ENCODE results near the gene IFI27.
A peak's percentile ranks its signal among the peaks of the same experiment; 100 is the strongest.

Gene IFI27

DNA sequence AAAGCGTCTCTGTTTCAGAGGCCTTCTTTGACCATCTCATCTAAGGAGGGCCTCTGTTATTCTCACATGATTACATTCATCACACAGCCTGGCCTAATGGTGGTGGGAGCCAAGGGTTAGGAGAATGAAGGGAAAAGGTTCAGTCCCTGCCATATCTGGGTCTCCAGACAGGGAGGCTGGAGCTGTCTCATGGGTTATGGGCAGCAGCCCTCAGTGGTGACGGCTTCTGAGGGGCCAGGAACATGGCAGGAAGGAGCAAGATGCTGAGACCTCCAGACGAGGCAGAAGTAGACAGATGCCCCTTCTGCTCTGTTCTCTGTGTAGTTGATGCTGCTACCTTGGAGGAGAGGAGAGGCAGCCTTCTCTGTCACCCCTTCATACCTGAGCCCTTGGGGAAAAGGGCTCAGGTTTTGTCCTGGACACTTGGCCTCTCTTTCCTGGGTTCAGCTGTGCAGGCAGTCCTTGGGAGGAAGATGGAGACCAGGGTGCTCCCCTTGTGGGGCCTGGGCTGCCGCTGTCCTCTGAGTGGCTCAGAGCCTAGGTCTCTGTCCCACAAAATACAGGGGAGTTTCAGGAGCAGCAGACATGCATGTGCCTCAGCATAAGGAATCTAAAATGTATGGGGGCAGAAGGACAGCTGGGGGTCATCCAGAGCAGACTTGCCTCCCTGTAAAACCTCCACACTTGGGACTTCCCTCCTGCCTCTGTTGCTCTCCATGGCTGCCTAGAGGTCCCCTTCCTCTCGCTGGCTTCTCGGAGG is 15.3 kb downstream of the IFI27 start:
- no peak for DNase-seq (ENCODE audit: low spot score)

DNA sequence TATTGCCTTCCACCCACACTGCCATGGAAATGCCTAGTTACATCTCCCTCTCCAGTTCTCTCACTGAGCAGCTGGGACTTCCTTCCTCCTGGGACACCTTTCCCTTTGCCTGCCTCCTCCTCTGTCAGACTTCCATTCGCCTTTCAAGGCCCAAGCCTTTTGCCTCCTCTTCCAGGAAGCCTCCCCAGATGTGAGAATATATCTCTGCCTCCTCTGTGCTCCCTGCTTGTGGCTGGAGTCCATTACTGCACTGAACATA is 15.8 kb downstream of the IFI27 start:
- no peak for DNase-seq (ENCODE audit: low spot score)

DNA sequence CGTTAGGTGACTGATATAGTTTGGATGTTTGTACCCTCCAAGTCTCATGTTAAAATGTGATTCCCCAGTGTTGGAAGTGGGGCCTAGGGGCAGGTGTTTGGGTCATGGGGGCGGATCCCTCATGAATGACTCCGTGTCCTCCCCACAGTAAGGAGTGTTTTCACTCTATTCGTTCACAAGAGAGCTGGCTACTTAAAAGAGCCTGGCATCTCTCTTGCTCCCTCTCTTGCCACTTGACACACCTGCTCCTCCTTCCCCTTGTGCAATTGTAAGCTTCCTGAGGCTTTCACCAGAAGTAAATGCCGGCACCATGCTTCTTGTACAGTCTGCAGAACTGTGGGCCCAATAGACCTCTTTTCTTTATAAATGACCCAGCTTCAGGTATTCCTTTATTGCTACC is 16.3 kb downstream of the IFI27 start:
- no peak for DNase-seq (ENCODE audit: low spot score)

DNA sequence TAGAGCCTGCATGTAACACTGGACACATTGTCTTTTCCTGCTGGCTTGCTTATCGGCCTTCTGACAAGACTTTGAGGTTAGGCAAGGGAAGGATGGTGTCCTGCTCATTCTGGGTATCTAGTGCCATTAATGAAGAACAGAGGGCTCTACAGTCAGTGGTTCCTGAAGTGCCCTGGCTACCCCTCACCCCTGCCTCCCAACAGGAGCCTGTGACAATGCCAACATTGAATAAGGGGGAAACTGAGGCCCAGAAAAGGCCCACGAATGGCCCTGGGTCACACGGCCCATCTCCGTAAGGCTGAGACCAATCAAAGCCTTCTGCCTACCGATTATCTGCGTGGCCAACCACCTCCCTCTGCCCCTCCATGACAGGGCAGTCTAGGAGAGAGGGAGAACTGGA is 16.8 kb downstream of the IFI27 start:
- DNase-seq (ENCODE audit: low spot score) = no peak

DNA sequence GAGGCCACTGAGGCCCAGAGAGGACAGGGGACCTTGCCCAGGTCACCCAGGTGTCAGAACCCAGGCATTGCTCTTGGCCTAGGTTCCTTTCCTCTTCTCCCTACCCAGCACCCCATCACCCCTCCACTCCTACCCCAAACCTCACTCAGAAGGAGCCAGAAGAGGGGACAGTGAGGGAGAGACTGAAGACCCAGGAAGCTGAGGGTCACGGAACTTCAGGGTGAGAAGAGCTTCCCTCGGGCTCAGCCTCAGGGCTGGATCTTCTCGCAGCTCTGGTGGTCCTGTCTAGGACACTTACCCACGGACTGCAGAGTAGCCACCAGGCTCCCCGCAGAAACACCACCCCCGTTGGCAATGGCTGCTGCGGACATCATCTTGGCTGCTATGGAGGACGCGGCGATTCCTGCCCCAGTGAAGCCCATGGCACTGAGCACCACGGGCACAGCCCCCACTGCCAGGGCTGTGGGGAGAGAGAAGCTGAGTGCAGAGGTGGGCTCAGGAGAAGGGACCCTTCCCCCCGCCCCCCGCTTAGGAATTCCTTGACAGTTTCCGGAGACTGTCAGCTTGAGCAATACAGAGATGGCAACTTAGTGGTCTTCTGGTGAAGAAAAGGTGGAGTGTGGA is 17.8 kb downstream of the IFI27 start:
- DNase-seq (ENCODE audit: low spot score) = no peak

DNA sequence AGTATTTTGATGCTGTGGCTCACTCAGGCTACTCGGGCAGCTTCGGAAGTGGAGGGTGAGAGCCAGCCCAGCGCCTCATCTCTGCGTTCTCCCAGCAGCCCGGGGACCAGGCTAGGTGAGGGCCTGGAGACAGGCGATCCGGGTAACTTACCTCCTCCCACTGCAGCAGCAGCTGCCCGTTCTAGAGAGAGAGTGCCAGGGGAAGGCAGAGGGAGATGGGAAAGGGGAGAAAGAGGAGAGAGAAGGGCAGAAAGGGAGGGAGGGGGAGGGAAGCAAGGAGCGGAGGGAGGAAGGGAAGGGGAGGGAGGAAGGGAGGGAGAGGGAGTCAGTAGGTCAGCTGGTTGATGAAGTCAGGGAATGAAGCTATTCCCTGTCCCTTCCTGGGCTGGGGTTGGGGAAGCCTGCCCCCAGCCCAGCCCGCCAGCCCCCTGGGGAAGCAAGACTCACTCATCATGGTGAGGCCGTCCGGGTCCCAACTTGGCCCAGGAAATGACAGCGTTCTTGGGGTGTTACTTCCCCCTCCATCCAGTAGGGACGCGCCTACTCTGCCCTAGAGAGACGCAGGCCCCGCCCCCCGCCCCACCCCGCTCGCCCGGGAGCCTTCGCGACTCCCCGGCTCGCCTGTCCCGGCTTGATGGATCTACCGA is 18.7 kb downstream of the IFI27 start, which contains the start of gene IFI27L2:
IFI27L2 (minus strand) TSS at position 494 of the 647 bp plus-strand sequence; CDS start at position 454, 40 bp downstream.
- DNase-seq (ENCODE audit: low spot score) = peak; percentile 68

DNA sequence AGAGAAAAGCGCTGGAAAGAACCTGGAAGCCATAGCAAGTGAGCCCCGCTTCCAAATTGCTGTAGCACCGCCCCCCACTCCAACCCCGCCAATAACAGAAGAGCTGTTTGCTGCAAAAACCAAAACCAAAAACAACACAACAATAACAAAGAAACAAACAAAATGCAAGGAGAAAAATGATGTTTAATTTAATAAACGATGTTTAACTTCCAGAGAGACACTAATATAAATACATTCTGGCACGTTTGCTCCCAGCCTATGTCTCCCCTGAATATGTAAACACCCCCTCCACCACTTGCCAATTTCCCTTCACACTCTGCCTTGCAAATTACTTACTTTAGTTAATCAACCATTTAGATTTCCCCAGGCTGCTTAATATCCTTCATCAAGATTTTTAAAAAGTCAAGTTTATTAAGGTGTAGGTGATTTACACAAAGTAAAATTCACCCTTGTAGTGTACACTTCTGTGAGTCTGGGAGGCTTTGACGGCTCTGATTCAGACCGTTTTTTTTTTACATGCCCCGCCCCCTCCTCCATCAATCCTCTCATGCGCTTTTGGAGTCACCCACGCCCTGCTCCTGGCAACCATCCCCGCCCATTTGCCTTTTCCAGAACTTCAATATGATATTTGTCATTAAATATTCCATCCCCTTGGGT is 19.4 kb downstream of the IFI27 start:
- peak; percentile 4 for DNase-seq (ENCODE audit: low spot score)

DNA sequence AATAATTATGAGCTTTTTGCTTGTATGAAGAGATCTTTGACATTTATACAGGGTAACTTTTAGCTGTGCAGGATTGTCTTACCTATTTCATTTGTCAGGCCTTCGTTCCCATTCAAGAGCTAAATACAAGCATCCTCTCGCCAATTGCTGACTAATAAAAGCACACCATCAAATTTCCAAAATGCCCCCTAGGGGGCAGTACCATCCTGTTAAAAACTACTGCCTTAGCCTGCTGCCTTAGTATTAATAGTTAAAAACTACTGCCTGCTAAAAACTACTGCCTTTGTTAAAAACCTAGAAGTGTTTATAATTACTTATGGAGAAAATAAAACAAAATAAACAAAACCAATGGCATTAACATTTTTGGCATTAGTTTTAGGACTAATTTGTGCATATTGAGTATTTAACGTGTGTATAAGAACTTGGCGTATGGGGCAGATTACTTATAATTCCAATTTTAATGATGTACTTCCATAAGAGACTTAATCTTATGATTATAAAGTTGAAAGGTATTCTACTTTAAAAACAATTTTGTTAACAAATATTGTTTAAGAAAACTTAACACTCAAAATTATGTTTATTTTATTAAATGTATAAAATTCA is 21.9 kb downstream of the IFI27 start:
- DNase-seq (ENCODE audit: low spot score) = peak; percentile 85

DNA sequence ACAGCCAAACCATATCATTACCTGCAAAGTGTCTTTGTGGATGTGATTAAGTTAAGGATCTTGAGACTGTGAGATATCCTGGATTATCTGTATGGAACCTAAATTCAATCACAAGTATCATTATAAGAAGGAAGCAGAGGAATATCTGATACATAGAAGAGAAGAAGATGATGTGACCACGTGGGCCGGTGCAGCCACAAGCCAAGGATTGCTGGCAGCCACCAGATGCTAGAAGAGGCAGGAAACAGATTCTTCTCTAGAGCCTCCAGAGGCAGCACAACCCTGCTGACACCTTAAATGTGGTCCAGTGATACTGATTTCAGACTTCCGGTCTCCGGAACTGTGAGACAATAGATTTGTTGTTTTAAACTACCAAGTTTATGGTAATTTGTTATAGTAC is 24.9 kb downstream of the IFI27 start:
- no peak for DNase-seq (ENCODE audit: low spot score)

DNA sequence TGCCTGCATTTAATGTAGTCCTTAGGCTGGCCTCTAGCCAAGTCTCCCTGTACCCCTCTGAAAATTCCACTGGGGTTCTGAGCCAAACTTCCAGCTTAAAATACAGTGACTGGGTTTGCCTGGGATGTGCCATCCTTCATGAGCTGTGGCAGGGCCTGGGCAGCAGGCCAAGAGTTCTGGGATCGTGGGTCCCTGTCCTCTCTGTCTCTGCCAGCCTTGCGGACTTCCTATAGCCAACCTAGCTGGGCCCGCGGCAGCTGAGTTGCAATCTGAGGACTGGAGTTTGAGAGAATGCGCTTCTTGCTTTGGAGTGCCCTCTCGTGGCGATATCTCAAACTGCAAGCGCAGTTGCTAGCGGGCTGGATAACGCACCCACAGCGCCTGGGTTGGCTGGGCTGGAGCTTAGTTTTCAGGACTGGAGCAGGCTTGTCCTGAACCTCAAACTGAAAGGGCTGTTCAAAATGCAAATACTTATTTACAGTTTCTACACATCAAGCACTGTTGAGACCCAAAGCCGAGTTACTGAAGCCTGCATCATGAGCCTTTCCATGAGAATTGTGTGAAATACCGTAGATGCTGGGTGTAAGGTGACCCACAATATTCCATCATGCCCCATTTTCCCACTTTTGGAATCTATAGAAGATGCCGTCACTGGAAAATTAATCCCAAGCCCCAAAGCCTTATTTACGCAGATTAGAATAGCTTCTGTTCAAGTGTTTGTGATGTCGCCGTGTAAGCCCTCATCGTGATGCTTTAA is 26.2 kb downstream of the IFI27 start:
- peak; percentile 88 for DNase-seq (ENCODE audit: low spot score)

DNA sequence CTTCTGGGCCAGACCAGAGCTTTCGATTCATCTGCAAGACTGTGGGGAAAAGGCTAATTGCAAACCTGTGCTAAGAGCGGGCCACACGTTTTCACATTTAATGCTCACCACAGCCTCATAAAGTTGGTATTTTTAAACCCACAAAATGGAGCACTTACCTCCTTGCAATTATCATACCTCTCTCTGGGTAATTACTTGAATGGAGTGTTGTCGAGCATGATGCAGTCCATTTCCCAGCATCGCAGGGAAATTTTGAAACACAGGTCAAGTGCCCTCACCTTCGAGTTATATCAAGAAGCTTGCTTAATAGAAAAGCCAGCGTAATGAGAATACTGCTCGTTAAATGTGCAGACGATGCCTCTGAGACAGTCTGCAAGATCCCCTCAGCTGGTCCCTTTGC is 27.7 kb downstream of the IFI27 start:
- DNase-seq (ENCODE audit: low spot score) = no peak

DNA sequence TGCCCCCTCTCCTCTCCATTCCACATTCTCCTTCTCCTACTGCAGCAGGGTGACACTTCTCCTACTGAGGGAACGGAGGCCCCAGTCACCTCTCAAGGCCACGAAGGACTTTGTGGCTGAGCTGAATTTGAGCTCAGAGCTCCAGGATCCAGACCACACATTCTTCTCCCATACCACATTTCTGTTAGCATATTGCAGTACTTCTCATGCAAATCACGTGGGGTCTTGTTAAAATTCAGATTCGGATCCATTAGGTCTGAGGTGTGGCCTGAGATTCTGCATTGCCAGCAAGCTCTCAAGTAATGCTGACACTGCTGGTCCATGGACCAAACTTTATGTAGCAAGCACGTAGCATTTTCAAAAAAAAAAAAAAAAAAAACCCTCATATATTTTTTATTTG is 28.5 kb downstream of the IFI27 start:
- DNase-seq (ENCODE audit: low spot score) = no peak

DNA sequence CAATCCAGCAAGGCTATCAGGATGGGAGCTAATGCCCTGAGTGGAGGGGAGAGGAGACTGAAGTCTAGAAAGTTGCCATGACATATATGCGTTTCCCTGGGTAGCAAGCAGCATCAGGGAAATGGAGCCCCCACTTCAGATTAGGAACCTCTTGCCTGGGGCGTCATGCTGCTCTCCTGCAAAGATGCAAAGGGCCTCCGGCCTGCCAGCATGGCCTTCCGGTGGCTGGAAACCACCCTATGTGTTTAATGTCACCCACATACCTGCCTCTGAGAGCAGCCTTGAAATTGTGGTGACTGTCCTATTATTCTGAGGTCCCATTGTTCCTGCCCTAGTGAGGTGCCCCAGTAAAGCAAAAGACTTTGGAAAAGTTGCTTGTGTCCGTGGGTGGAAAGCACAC is 28.9 kb downstream of the IFI27 start:
- DNase-seq (ENCODE audit: low spot score) = no peak

DNA sequence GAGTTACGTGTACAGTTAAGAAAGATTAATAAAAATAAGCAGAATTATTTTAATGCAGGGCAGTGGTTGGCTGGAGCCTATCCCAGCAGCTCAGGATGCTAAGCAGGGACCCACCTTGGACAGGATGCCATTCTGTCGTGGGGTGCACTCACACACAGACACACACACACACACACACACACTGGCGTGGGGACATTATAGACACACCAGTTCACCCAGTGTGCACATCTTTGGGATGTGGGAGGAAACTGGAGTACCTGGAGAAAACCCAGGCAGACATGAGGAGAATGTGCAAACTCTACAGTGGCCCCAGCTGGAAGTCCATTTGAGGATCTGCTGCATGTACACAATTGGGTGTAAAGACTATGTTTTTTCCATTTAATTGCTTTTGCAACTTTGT is 31.7 kb downstream of the IFI27 start:
- DNase-seq (ENCODE audit: low spot score) = no peak

DNA sequence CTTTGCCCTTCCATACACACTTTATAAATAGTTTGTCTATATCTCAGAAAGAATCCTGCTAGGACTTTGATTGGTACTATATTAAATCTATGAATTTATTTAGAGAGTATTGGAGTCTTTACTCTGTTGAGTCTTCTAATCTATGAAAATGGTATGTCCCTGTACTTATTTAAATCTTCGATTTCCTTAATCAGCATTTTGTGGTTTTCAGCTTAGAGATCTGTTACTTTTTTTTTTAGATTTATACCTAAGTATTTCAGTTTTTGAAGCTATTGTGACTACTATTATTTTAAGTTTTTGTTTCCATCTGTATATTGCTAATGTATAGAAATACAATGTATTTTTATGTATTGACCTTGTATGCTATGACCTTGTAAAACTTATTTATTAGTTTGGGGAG is 32.3 kb downstream of the IFI27 start:
- DNase-seq (ENCODE audit: low spot score) = no peak

DNA sequence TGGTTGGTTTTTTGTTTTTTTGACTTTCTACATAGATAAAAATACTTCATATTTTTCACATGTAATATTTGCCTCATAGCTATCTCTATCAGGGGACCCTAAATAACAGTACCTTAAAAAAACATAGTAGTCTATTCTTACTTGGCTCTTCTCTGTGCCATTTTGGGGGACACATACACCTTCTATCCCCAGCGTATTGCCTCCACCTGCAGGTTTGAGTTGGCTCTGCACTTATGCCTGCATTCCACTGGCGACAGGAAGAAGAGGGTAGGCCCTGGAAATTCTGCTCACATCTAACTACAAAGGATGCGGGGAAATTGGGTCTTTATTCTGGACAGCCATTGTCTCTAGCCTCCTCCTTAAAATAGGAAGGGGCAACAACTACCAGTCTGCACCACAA is 32.7 kb downstream of the IFI27 start:
- DNase-seq (ENCODE audit: low spot score) = no peak

DNA sequence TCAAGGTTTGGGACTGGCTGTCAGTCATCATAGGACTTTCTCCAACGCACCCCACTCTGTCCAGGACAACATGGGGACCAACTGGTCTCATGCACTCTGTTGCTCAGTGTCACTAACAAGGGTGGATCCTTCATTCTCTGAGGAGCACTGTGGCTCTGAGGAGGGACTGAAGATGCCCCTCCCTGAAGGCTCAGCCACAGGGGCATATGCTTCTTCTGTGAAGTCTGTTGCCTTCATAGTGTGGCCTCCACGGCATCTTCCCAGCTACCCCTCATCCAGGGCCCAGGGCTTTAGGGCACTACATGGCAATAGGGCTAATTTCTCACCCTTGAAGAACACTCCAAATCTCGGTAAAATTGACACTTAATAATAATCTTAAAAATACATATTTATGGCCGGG is 33.2 kb downstream of the IFI27 start:
- DNase-seq (ENCODE audit: low spot score) = no peak

DNA sequence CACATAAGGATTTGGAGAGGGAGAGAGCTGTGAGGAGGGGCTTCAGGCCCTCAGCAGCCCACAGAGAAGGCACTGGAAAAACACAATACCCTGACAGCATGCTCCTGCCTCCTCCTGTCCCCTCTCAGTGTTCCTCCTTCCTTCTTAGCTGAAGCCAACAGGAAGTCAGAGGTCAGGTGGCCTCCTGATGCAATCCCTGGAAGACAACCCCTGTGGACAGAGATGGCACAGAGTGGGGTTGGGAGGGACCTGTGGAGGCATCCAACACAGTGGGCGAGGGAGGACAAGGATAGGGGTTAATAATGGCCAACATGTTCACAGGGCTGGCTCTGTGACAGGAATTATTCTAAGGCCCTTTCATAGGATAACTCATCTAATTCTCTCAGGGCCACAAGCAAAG is 34.2 kb downstream of the IFI27 start:
- DNase-seq (ENCODE audit: low spot score) = no peak

DNA sequence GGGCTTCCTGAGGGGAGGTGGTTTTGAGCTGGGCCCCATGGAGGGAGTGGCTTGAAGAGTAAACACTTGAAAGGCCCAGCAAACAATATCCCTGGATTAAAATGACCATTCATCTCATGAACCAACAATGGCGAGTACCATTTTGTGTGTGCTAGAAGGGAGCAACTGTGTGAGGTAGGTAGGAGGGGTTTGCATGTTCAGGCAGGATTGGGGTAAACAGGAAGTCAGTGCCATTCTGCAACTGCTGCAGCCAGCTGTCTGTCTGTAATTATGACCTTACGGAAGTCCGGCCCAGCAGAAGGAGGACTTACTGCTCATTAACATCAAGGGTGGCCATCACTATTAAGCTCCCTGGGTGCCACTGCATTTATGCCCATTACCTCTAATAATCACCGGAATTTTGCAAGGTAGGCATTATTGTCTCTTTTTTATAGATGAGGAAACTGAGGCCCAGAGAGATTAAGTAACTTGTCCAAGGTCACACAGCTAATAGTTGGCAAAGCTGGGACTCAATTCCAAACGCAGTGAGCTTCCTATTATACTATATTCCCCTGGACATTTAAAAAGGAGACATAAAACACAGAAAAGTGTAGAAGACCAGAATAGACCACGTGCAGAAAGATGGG is 35.5 kb downstream of the IFI27 start:
- no peak for DNase-seq (ENCODE audit: low spot score)

DNA sequence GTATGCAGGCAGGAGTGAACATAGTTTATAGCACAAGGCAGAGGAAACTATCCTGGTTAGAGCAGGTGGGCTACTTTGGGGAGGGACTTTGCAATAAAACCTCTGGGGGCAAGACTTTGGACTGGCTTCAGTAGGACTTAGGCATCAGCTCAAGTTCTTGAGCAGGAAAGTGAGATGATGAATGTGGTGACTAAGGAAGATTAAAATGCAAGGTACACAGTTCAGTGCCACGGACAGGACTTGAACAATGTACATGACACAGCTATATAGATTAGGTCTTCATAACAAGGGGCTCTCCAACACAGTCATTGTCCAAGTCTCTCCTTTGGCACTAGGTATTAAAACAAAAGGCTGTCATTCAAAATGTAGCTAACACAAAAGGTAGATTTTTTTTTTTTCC is 42.1 kb downstream of the IFI27 start:
- DNase-seq (ENCODE audit: low spot score) = no peak

DNA sequence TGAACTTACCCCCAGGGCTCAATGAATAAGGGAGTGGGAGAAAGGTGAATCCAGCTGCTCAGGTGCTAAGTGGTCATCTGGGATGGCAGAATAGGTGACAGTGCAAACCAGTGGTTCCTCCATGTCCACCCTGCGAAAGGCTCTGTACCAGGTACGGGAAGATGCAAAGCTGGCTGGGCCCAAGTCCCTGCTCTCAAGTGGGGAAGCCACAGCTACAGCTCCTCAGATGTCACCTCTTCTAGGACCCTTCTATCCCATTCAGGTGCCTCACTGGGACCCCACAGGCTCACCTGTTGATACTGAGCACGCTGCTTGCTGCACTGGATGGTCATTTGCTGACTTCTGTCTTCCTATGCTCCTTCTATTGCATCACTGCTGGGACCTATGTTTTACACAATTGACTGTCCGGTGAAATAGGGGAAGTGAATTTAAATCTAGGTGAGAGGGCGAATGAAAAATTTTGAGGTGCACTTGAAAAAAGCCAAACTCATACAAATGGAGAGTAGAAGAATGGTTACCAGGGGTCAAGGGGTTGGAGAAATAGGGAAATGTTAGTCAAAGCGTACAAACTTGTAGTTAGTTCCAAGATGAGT is 43.3 kb downstream of the IFI27 start:
- no peak for DNase-seq (ENCODE audit: low spot score)

Data from CD4-positive, alpha-beta T cell treated with Interleukin-2 at 100 ng/mL for 4 hours (primary cell).